HG03159 (cell line): Measurements from ENCODE around the gene DPP3.
"Not testable (repeated sequence)": the region's sequence is repeated elsewhere in the genome, so short reads cannot be mapped to it uniquely, and the experiment has no call there.

Experiments used
- ATAC-seq: cut with Tn5 transposase; IDR thresholded peaks from one replicate; pipeline ENCODE4 v1.9.1; 2021; ENCODE audit warnings: mild to moderate bottlenecking, moderate library complexity; ENCODE audit not compliant: unreplicated experiment

Gene DPP3

GRCh38 chr11:66529069-66529468 is 48.8 kb downstream of the DPP3 start:
- ATAC-seq, result no peak

GRCh38 chr11:66529655-66530054 is 49.4 kb downstream of the DPP3 start:
- no peak for ATAC-seq

- no peak for ATAC-seq
Observed at GRCh38 chr11:66530927-66531709, 50.9 kb downstream of the DPP3 start.

GRCh38 chr11:66531841-66532240 is 51.6 kb downstream of the DPP3 start:
- ATAC-seq, result no peak

- ATAC-seq, result no peak
Observed at GRCh38 chr11:66532784-66533183, 52.5 kb downstream of the DPP3 start.

- no peak for ATAC-seq
Observed at GRCh38 chr11:66539170-66539869, 59.1 kb downstream of the DPP3 start.

GRCh38 chr11:66539870-66540213 is 59.6 kb downstream of the DPP3 start:
- ATAC-seq, result no peak

- ATAC-seq, result not testable (repeated sequence)
Observed at GRCh38 chr11:66540598-66540997, 60.4 kb downstream of the DPP3 start.

GRCh38 chr11:66541892-66542291 is 61.7 kb downstream of the DPP3 start:
- no peak for ATAC-seq

GRCh38 chr11:66542362-66542761 is 62.1 kb downstream of the DPP3 start:
- no peak for ATAC-seq

GRCh38 chr11:66543263-66544107 is 63.3 kb downstream of the DPP3 start:
- no peak for ATAC-seq

- not testable (repeated sequence) for ATAC-seq
Observed at GRCh38 chr11:66544952-66545351, 64.7 kb downstream of the DPP3 start.

- ATAC-seq, result peak; percentile 85
Observed at GRCh38 chr11:66545701-66546367, 65.6 kb downstream of the DPP3 start, which contains the start of gene ZDHHC24. Gene ZDHHC24, minus strand, starts transcription at chr11:66546048. Its CDS starts 45 bp downstream, at chr11:66546003.

GRCh38 chr11:66546368-66546965 is 66.2 kb downstream of the DPP3 start, which contains the start of gene ACTN3:
Gene ACTN3, plus strand, starts transcription at chr11:66546903. Its CDS starts 35 bp downstream, at chr11:66546938.
- ATAC-seq, result no peak

GRCh38 chr11:66546966-66547661 is 66.9 kb downstream of the DPP3 start:
- no peak for ATAC-seq

GRCh38 chr11:66547662-66548009 is 67.4 kb downstream of the DPP3 start:
- ATAC-seq, result no peak

- ATAC-seq, result no peak
Observed at GRCh38 chr11:66548041-66548440, 67.8 kb downstream of the DPP3 start.

- no peak for ATAC-seq
Observed at GRCh38 chr11:66548774-66549630, 68.8 kb downstream of the DPP3 start.

GRCh38 chr11:66549696-66550095 is 69.5 kb downstream of the DPP3 start:
- no peak for ATAC-seq
